ENCODE measurements around the gene S100A11.
"Not testable (repeated sequence)": the region's sequence is repeated elsewhere in the genome, so short reads cannot be mapped to it uniquely, and the experiment has no call there.

DNA sequence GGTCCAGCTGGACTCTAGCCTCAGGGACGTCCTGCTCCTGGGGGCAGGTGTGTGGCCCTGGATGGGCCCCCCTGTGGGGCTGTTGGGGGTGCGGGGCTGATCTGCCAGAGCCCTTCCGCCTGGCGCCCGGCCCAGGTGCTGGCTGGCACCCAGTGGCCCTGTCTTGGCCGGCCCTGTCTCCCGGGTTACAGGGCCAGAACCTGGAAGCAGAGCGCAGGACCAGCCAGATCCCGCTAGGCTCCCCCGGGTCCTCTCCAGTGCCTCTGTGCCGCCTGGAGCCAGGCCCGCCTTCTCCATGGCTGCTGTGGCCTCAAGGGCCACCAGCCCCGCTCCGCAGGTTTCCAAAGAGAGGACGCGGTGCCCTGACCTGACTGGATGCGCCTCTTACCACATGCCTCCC lies 44.2 kb upstream of the S100A11 start:
- TF ChIP-seq, protein P1, sequence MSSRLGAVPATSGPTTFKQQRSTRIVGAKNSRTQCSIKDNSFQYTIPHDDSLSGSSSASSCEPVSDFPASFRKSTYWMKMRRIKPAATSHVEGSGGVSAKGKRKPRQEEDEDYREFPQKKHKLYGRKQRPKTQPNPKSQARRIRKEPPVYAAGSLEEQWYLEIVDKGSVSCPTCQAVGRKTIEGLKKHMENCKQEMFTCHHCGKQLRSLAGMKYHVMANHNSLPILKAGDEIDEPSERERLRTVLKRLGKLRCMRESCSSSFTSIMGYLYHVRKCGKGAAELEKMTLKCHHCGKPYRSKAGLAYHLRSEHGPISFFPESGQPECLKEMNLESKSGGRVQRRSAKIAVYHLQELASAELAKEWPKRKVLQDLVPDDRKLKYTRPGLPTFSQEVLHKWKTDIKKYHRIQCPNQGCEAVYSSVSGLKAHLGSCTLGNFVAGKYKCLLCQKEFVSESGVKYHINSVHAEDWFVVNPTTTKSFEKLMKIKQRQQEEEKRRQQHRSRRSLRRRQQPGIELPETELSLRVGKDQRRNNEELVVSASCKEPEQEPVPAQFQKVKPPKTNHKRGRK (CRISPR knock-in tag; IDR thresholded peaks at IDR 0.05; ENCODE audit: borderline replicate concordance) = not testable (repeated sequence)
- not testable (repeated sequence) for TF ChIP-seq ZBTB21 (CRISPR knock-in tag; IDR thresholded peaks at IDR 0.05; ENCODE audit: borderline replicate concordance); AFF4 (CRISPR knock-in tag; IDR thresholded peaks at IDR 0.05; ENCODE audit: borderline replicate concordance); MYBL2 (CRISPR knock-in tag; IDR thresholded peaks at IDR 0.05); TP53 (CRISPR knock-in tag; IDR thresholded peaks at IDR 0.05); IRF2 (CRISPR knock-in tag; IDR thresholded peaks at IDR 0.05; ENCODE audit: borderline replicate concordance, low read depth)
- TF ChIP-seq, protein P2, sequence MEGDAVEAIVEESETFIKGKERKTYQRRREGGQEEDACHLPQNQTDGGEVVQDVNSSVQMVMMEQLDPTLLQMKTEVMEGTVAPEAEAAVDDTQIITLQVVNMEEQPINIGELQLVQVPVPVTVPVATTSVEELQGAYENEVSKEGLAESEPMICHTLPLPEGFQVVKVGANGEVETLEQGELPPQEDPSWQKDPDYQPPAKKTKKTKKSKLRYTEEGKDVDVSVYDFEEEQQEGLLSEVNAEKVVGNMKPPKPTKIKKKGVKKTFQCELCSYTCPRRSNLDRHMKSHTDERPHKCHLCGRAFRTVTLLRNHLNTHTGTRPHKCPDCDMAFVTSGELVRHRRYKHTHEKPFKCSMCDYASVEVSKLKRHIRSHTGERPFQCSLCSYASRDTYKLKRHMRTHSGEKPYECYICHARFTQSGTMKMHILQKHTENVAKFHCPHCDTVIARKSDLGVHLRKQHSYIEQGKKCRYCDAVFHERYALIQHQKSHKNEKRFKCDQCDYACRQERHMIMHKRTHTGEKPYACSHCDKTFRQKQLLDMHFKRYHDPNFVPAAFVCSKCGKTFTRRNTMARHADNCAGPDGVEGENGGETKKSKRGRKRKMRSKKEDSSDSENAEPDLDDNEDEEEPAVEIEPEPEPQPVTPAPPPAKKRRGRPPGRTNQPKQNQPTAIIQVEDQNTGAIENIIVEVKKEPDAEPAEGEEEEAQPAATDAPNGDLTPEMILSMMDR (IDR thresholded peaks at IDR 0.05) = not testable (repeated sequence)
